ENCODE data around the gene LY6G6D.
"Not testable (repeated sequence)": the region's sequence is repeated elsewhere in the genome, so short reads cannot be mapped to it uniquely, and the experiment has no call there.

Gene LY6G6D

GRCh38 chr6:31692353-31692752 is 22.8 kb upstream of the LY6G6D start:
- DNase-seq (ENCODE audit: low read depth in 3 of 3), result no peak

- DNase-seq (ENCODE audit: low read depth in 3 of 3), result no peak
These were observed 22.3 kb upstream of the LY6G6D start for GRCh38 chr6:31692886-31693285.

DNA sequence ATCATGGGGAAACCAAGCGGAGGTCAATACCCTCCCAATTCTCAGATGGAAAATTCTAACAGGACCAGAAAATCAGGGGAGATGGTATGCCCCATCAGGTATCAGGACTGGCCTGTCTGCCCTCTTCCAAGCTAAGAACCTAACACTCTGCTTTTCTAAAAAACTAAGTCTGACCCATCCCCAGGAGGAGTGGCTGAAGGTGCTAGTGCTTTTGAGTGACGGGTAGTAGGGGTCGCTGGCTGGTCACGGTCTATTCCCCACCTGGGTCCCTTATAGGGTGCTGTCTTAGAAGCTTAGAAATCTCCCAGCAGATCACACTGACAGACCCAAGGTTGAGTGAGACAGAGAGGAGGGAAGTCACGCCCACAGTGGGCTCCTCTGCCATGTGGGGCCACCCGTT is 21.6 kb upstream of the LY6G6D start:
- no peak for DNase-seq (ENCODE audit: low read depth in 3 of 3)

GRCh38 chr6:31697555-31697954 is 17.6 kb upstream of the LY6G6D start:
- no peak for DNase-seq (ENCODE audit: low read depth in 3 of 3)

DNA sequence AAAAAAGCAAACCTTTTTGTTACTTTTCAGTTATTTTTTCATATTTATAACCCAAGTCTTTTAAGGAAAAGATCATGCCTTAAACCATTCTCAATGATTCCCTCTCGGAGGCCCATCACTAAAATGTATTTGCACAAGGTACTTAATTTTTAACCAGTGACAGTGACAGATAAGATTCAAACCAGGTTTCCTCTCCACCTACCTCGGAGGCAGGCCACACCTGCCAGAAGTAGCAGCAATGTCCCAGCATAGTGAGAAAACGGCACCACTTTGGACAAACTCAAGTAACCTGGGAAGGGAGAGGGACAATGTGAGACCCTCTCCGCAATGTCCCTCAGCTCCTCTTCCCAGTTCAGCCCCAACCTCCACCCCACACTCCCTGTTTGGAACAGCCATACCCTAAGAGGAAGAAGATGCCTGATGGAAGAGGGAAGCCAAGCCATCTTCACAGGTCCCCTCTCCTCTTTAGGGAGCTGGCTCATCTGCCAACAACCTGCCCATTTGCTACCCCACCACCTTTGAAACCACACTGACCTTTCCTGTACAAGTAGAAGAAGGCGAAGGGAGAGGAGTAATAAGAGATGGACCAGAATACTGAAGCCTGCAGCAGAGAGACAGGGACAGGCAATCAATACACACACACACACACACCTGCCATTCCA is 14.3 kb upstream of the LY6G6D start:
- no peak for DNase-seq (ENCODE audit: low read depth in 3 of 3)

DNA sequence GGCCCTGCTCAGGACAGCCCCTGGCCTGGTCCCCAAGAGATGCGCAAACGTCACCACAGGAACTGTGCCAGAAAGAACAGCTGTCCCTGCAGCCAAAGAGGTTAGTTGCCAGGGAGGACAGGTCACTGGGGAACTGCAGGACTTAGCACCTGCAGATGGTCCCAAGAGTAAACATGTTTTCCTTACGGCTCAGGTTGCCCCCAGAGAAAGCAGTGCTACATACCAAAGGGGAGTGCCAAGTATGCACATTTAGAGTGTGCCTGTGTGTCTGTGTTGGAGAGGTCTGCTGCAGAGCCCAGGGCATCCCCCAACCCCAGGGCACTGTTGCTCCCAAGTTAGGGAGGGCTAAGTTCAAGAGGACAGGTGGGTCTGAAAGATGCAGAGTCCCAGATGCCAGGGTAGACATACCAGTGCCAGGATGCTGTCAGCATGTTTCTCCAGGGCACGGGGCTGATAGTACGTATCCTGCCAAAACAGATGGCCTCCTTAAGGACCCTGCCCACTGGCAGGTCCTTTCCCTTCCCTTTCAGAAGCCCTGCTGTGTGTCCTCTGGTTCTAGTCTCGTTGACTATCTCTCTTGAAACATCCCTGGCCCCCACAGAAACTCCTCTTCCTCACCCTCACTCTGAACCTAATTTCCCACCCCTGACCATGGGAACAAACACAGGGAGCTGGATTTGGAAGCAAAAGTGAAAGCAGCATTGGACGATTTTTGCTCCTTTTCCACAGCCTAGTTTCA is 13.3 kb upstream of the LY6G6D start:
- no peak for DNase-seq (ENCODE audit: low read depth in 3 of 3)

DNA sequence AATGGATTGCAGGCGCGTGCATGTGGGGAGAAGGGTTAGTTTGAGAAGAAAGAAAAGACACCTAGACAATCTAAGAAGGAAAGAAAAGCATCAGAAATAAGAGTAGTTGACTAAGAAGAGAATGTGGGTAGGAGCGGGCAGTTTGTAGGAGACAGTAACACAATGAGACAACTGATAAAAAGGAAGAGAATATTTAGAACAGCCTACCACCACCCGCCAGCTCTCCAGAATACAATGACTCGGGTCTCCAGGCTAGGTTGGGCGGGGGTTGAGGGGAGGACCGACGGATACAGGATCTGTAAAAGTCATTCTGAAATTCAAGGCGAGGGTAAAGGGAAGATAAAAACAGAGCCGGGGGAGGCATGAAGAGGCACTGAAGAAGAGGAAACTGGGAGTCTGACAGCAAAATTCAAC is 12.7 kb upstream of the LY6G6D start:
- DNase-seq (ENCODE audit: low read depth in 3 of 3), result no peak

- DNase-seq (ENCODE audit: low read depth in 3 of 3), result peak; percentile 89 to 94 (median 92)
These were observed 12.1 kb upstream of the LY6G6D start, which contains the start of gene ABHD16A for GRCh38 chr6:31702819-31703716. TSS of gene ABHD16A (minus strand) at chr6:31703324. CDS start at chr6:31703281, 43 bp downstream.

DNA sequence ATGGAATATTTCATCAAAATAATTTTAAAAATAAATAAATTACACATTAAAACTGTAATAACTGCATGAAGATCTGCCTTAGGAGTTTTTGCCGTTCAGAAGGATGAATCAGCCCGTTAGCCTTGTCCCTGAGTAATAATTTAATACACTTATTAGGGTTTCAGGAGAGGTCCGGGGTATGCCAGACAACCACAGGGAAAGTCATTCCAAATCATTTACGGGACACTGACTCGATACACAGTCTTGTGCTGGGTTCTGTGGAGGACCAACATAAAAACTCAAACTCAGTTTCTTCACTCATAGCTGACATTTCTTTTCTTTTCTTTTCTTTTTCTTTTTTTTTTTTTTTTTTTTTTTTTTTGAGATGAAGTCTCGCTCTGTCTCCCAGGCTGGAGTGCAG is 9.2 kb upstream of the LY6G6D start:
- no peak for DNase-seq (ENCODE audit: low read depth in 3 of 3)

DNA sequence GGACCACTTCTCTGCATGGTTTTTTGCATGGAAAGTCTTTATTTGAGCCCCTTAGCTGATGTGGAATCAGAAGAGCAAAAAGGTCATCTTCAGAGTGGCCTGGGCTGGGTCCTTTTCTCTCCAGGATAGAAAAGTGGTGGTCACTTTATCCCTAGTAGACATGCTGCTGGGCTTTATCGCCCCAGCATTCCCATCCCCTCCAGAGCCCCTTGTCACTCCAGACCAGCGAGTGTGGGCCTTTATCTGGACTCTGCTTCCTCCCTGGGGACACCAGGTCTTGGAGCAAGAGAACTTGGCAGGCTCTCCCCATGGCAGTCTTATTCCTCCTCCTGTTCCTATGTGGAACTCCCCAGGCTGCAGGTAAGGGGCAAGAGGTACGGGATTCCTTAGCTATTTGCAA is 8.5 kb upstream of the LY6G6D start, which contains the start of gene LY6G6F:
Gene LY6G6F, plus strand, starts transcription at position 268 of the 400 bp plus-strand sequence. Its CDS starts 41 bp downstream, at position 309.
- DNase-seq (ENCODE audit: low read depth in 3 of 3), result no peak

DNA sequence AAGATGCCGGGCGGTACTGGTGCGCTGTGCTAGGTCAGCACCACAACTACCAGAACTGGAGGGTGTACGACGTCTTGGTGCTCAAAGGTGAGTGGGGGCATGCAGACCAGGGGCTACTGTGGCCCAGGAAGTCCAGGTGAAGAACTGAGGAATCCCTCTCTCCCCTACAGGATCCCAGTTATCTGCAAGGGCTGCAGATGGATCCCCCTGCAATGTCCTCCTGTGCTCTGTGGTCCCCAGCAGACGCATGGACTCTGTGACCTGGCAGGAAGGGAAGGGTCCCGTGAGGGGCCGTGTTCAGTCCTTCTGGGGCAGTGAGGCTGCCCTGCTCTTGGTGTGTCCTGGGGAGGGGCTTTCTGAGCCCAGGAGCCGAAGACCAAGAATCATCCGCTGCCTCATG is 7.4 kb upstream of the LY6G6D start:
- DNase-seq (ENCODE audit: low read depth in 3 of 3), result no peak

GRCh38 chr6:31708224-31708623 is 6.9 kb upstream of the LY6G6D start:
- no peak for DNase-seq (ENCODE audit: low read depth in 3 of 3)

DNA sequence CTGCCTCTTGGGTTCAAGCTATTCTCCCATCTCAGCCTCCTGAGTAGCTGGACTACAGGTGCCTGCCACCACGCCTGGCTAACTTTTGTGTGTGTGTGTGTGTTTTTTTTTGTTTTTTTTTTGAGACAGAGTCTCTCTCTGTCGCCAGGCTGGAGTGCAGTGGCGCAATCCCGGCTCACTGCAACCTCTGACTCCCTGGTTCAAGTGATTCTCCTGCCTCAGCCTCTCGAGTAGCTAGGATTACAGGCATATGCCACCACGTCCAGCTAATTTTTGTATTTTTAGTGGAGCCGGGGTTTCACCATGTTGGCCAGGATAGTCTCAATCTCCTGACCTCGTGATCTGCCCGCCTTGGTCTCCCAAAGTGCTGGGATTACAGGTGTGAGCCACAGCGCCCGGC is 6.0 kb upstream of the LY6G6D start:
- not testable (repeated sequence) for DNase-seq (ENCODE audit: low read depth in 3 of 3)

DNA sequence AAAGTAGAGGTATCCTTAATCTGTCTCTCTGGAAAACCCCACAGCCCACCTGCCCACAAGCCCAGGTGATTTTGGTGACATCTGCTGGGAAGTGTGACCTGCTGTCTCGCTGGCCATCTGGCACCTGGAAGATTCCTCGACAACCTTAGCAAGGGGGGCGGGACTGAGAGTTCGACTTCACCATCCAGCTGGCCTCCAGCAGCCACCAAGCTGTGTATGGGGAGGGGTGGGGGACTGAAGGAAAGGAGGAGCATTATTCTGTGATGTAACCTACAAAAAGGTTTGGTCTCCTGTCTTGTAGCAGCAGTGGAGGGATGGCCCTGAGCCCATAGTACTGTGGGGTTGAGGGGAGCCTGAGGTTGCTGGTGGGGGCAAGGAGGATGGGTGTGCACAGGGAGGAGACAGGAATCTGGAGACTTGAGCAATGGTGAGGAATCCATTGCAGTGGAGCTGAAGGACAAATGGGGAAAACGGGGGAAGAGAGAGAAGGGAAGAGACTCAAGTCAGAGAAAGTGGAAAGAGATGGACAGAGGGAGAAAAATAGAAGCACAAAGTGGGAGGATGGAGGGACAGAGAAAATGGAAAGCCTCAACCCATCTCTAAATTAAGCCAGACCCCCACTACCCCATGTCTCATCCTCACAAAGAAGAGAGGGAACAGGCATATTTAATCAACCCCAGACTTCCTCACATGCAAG is 4.5 kb upstream of the LY6G6D start:
- DNase-seq (ENCODE audit: low read depth in 3 of 3), result no peak

DNA sequence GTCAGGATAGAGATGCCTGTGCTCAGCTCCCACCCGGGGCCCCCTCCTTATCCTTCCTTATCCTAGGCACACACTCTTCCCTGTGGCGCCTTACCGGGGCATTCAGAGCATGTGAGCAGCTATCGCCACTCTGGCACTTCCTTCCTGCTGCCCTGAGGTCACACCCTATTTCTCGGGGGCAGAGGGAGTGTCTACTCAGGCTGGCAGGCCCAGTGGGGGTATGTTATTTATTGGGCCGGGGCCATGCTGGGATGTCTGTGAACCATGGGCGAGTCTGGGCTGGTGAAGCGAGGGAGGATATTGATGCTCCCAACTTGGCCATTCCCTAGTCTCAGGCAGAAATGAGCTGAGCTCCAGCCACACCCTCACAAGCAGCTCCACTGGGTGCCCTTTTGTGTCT is 3.9 kb upstream of the LY6G6D start:
- no peak for DNase-seq (ENCODE audit: low read depth in 3 of 3)

DNA sequence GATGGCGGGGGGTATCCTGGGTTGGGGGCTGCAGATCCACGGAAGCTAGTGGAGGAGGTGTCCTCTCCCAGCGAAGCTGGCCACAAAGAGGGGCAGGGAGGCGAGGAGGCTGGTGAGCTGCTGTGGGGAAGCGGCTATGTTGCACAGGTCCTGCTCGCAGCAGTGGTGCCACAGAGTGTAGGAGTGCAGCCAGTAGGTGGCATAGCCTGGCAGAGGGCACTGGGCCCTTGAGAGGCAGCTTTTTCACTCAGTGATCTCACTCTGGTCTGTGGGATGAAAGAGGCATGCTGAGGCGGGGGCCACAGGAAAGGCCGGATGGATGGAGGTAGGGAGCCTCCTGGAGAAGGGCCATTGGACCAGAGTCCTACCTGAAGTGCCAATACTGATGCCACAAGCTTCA is 2.9 kb upstream of the LY6G6D start:
- no peak for DNase-seq (ENCODE audit: low read depth in 3 of 3)

GRCh38 chr6:31713465-31713864 is 1.7 kb upstream of the LY6G6D start:
- DNase-seq (ENCODE audit: low read depth in 3 of 3), result no peak

DNA sequence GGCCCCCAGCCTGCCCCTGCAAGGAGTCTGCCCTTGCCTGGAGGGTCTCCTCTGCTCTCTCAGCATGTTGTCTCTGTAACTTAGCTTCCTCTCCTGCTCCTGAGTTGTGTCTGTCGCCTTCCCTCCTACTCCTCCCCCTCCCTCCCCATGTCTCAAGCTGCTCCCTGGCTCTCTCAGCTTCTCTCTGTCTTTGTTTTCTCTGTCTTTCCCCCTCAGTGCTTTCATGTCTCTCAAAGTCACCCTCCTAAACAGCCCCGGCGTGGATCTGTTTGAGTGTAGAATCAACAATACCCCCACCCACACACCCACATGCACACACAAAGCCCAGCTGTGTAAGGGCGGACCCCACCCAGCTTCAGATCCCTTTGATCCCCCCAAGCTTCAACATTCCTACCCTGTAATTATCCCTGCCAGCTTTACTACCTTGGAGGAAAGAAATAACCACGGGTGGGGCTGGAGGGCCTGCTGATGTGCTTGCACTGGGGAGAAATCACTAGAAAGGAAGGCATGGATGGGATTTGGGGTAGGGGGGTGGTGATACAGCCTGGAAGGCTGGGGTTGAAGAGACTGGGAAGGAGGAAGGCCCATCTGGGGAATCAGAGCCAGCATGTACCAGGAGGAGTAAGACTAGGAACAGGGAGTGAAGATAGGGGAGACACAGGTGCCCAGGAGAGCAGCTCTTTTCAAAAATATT is 1.0 kb upstream of the LY6G6D start:
- no peak for DNase-seq (ENCODE audit: low read depth in 3 of 3)

DNA sequence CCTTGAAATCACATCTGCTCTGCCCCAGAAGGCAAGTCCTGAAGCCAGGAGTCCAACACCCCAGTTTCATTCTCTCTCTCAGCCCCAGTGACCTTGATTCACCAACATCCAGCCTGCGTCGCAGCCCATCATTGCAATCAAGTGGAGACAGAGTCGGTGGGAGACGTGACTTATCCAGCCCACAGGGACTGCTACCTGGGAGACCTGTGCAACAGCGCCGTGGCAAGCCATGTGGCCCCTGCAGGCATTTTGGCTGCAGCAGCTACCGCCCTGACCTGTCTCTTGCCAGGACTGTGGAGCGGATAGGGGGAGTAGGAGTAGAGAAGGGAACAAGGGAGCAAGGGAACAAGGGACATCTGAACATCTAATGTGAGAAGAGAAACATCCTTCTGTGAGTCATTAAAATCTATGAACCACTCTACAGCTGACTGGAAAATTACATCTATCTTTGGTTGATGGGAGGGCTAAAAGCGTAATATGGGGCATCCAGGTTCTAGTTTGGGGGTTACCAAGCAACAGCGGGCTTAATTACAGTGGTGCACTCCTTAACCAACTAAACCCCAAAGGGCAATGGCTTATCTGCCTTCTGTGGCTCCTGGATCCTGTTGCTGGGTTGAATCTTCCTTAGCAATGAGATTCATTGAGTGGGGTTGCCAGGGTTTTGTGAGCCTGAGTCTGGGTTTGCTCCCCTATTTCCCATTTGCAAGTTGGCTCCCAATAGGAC is 2.5 kb downstream of the LY6G6D start:
- DNase-seq (ENCODE audit: low read depth in 3 of 3), result no peak

DNA sequence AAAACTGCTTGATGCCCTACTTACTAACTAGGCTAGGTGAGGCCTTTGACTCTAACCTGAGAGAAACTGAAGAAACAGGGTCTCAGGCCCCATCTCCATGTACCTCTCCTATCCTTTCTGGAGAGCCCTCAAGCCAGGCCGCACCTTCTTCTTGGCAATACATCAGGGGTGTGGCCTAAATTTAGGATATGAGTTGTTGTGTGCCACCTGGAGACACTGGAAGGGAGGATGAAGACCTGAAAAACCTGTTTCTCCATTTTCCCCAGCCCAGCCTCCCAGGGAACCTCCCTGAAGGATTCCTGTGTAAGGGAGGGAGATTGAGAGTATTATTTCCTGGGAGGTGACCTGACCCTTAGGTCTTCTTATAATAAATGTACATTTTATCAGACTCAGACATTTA is 3.1 kb downstream of the LY6G6D start:
- DNase-seq (ENCODE audit: low read depth in 3 of 3), result no peak
